Measurements from ENCODE around the gene LYPD1. TPM values are rescaled to one million over a fixed set of nuclear protein-coding genes. Genes with fewer than 3 reads are reported as not detected.
A peak's percentile ranks its signal among the peaks of the same experiment; 100 is the strongest.

Gene LYPD1
- total and polyA plus RNA-seq, 10 of the 15 experiments (the other 5 are each of a cell fraction or from before 2014, with no cell fraction given) = not detected

DNA sequence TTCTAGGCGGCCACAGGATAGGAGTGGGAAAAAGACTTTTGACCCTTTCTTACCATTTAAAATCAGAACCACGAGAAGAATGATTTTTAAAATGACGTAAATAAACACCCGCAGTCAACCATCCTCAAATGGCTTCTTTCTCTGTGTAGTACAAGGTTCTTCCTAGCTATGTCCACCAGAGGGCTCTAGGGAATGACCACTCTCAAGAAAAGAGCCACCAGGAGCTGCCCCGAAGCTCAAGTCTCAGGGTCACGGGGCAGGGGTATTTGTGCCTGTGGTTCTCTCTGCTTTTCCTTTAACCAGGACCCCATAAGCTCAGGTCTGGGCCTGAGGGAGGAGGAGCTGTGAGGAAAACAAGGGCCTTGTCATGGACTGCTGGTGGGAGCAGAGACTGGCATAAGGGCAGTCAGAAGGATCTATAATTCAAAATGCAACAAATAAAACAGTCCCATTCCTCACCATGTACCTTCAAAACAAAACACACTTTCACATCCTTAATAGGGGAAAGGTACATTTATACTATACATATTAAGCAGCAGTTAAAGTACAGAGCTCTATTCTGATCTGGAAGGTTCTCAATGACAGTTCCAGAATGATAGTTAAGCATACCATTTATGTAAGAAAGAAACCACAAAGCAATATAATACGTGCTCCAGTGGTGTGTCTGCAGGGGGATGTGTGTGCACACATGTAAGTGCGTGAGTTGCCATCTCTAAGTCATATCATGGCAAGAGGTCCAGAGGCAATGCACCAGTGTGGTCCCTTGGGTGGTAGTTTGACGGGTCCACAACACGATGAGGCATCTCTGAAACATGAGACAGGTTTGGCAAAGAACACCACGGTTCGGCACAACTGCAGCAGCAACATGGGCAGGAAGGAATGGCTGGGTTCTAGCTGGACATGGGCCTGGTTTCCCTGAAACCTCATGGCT lies 18.6 kb downstream of the LYPD1 start:
- no peaks in the 10 kb centered on the region for H3K9me3 ChIP-seq (replicated peaks; ENCODE audit: control insufficient read depth, insufficient read depth, low read length)
- POLR2A ChIA-PET = no interaction called here
- DNase-seq (ENCODE audit: low read depth, low spot score) (no peak), ATAC-seq (peak; percentile 83), FAIRE-seq (no peak)
- no peaks in the 10 kb centered on the region for H3K79me2 ChIP-seq (ENCODE audit: control insufficient read depth, insufficient read depth, low read length)
- intact Hi-C loops (cut with micrococcal nuclease; ENCODE audit: unreplicated experiment) (loop anchor here (1.0 to 2.0 kb wide), 3 partner anchors 27 to 1193 kb away; no protein-coding TSS in a partner anchor), in situ Hi-C loops (cut with MboI) (no loop called here)
- no peaks in the 10 kb centered on the region; a peak in 1 of 4 replicates for H3K27me3 ChIP-seq (replicated peaks in 1 of 2; ENCODE audit: control insufficient read depth in 2 of 2, insufficient read depth in 2 of 2, low read length in 1 of 2)
- H2AFZ ChIP-seq (ENCODE audit: control insufficient read depth, low read depth, low read length) = no peak overlapping the region
- 24% methylated on average over 12 of the region's 12 CpGs for WGBS (ENCODE audit: insufficient coverage, insufficient replicate concordance, low lambda C conversion rate, missing lambda C conversion rate)
- no peak overlapping the region for H3K4me3 ChIP-seq
- RAD21 ChIA-PET (ENCODE audit: unreplicated experiment) = interaction anchor here (0.9 to 3.5 kb wide), 5 partner anchors 202 to 909 kb away, joined by 3 to 12 read pairs (median 4); no protein-coding TSS in a partner anchor
- CTCF ChIA-PET = interaction anchor here (0.5 to 2.3 kb wide), 16 partner anchors 8 to 1129 kb away, joined by 3 to 19 read pairs (median 4); no protein-coding TSS in a partner anchor
- no peak overlapping the region for H3K4me2 ChIP-seq (ENCODE audit: control insufficient read depth, insufficient read depth)
- SMC1A ChIA-PET (ENCODE audit: uncharacterized antibody, unreplicated experiment) = interaction anchor here (0.8 to 2.8 kb wide), 11 partner anchors 9 to 1128 kb away, joined by 3 to 13 read pairs (median 4); no protein-coding TSS in a partner anchor
- H4K20me1 ChIP-seq (ENCODE audit: control insufficient read depth, insufficient read depth) = no peaks in the 10 kb centered on the region
- no peak overlapping the region for H3K27ac ChIP-seq (ENCODE audit: control insufficient read depth, insufficient read depth)
- H3K36me3 ChIP-seq (ENCODE audit: control insufficient read depth in 2 of 2, insufficient read depth in 2 of 2, low read length in 1 of 2) = no peaks in the 10 kb centered on the region
- no peaks in the 10 kb centered on the region for H3K4me1 ChIP-seq (ENCODE audit: control insufficient read depth, insufficient read depth, low read length)
- TF ChIP-seq, protein P1, sequence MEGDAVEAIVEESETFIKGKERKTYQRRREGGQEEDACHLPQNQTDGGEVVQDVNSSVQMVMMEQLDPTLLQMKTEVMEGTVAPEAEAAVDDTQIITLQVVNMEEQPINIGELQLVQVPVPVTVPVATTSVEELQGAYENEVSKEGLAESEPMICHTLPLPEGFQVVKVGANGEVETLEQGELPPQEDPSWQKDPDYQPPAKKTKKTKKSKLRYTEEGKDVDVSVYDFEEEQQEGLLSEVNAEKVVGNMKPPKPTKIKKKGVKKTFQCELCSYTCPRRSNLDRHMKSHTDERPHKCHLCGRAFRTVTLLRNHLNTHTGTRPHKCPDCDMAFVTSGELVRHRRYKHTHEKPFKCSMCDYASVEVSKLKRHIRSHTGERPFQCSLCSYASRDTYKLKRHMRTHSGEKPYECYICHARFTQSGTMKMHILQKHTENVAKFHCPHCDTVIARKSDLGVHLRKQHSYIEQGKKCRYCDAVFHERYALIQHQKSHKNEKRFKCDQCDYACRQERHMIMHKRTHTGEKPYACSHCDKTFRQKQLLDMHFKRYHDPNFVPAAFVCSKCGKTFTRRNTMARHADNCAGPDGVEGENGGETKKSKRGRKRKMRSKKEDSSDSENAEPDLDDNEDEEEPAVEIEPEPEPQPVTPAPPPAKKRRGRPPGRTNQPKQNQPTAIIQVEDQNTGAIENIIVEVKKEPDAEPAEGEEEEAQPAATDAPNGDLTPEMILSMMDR (IDR thresholded peaks at IDR 0.05 in 2 of 3, conservative IDR thresholded peaks at IDR 0.05 in 1 of 3; ENCODE audit: control insufficient read depth in 2 of 3, extremely low read depth in 1 of 3, insufficient read depth in 1 of 3, low read depth in 3 of 3, low read length in 3 of 3) = peak in 2 of 3 experiments; percentile 38 to 50; a peak in 3 of 6 replicates
- TF ChIP-seq MEF2B (IDR thresholded peaks at IDR 0.05; ENCODE audit: partially characterized antibody, poor library complexity, severe bottlenecking) (no peak), SMC3 (IDR thresholded peaks at IDR 0.05; ENCODE audit: borderline replicate concordance, low read length) (peak; percentile 47; the same call in 1 of the 2 replicates)
- H3K9ac ChIP-seq (ENCODE audit: control insufficient read depth, insufficient read depth, low read length) = no peak overlapping the region
- no TSS peak for BruUV-seq (replicated peaks)
